HEK293 (cell line): ENCODE measurements around the gene TRPC4.

Experiments
- CTCF ChIA-PET: fragments of 350-600 bp; formaldehyde crosslinking; extraction: SDS; loops from one replicate; lab custom pipeline; 2021; ENCODE audit warnings: antibody characterized with exemption; lab: Yijun Ruan, JAX
- POLR2A ChIA-PET: fragments of 300-600 bp; formaldehyde crosslinking; extraction: SDS; loops from one replicate; lab custom pipeline; 2020; ENCODE audit warnings: antibody characterized with exemption, inconsistent platforms; lab: Yijun Ruan, JAX
- H3K27ac ChIP-seq: fragments of 200-500 bp; sonication (Bioruptor generic); 2 replicates; pipeline ENCODE4 v1.5.1; 2014; ENCODE audit warnings: low read depth, low read length, control low read depth, inconsistent platforms; ENCODE audit errors: extremely low read depth
- H3K36me3 ChIP-seq, 2 experiments: fragments of 200-500 bp in 1 of 2; sonication (Bioruptor generic) in 1 of 2; 1 replicate in 1 of 2; 2 replicates in 1 of 2; pipeline ENCODE4 v1.5.1; 2014 to 2017; ENCODE audit warnings: inconsistent platforms in 2 of 2, low read length in 2 of 2; ENCODE audit not compliant: control insufficient read depth in 2 of 2, insufficient read depth in 1 of 2
- H3K4me1 ChIP-seq: fragments of 200-500 bp; sonication (Bioruptor generic); 2 replicates; pipeline ENCODE4 v1.5.1; 2014; ENCODE audit warnings: mild to moderate bottlenecking, low read length, inconsistent platforms; ENCODE audit not compliant: control insufficient read depth, insufficient read depth
- H3K4me3 ChIP-seq: 2 replicates; pipeline ENCODE4 v1.5.1; 2011; ENCODE audit warnings: low read depth, mild to moderate bottlenecking, control low read depth, low read length, moderate library complexity
- H3K9me3 ChIP-seq: fragments of 200-500 bp; sonication (Bioruptor generic); 2 replicates; pipeline ENCODE4 v1.5.1; 2014; ENCODE audit warnings: low read depth, low read length, inconsistent platforms; ENCODE audit not compliant: control insufficient read depth, insufficient read depth
- HOXC10 ChIP-seq: sonication (generic); formaldehyde crosslinking; IDR thresholded peaks from 2 replicates; pipeline ENCODE4 v1.8.1; 2023; ENCODE audit warnings: mild to moderate bottlenecking, missing genetic modification reagents
- KLF17 ChIP-seq: fragments of 450-650 bp; formaldehyde crosslinking; IDR thresholded peaks from 2 replicates; pipeline ENCODE4 v1.5.1; 2016; ENCODE audit warnings: missing biosample characterization, missing genetic modification characterization
- KLF9 ChIP-seq: fragments of 450-650 bp; formaldehyde crosslinking; IDR thresholded peaks from 2 replicates; pipeline ENCODE4 v1.5.1; 2016; ENCODE audit warnings: missing biosample characterization, missing genetic modification characterization, low read depth
- YY2 ChIP-seq: fragments of 450-650 bp; formaldehyde crosslinking; IDR thresholded peaks from 2 replicates; pipeline ENCODE4 v1.5.1; 2016; ENCODE audit warnings: missing biosample characterization, missing genetic modification characterization
- ZBTB21 ChIP-seq: fragments of 450-650 bp; formaldehyde crosslinking; IDR thresholded peaks from 2 replicates; pipeline ENCODE4 v1.5.1; 2017; ENCODE audit warnings: missing biosample characterization, missing genetic modification characterization
- ZNF157 ChIP-seq: fragments of 450-650 bp; formaldehyde crosslinking; IDR thresholded peaks from 2 replicates; pipeline ENCODE4 v1.5.1; 2016; ENCODE audit warnings: missing biosample characterization, missing genetic modification characterization
- ZNF354C ChIP-seq: fragments of 450-650 bp; formaldehyde crosslinking; IDR thresholded peaks from 2 replicates; pipeline ENCODE4 v1.5.1; 2016; ENCODE audit warnings: missing biosample characterization, missing genetic modification characterization, low read depth, borderline replicate concordance
- ZNF366 ChIP-seq: fragments of 450-650 bp; formaldehyde crosslinking; conservative IDR thresholded peaks from 2 replicates; pipeline ENCODE4 v1.5.1; 2016; ENCODE audit warnings: missing biosample characterization, missing genetic modification characterization
- ZNF391 ChIP-seq: fragments of 450-650 bp; formaldehyde crosslinking; IDR thresholded peaks from 2 replicates; pipeline ENCODE4 v1.5.1; 2016; ENCODE audit warnings: low read depth, missing biosample characterization, missing genetic modification characterization, borderline replicate concordance
- ZNF416 ChIP-seq: fragments of 450-650 bp; formaldehyde crosslinking; IDR thresholded peaks from 2 replicates; pipeline ENCODE4 v1.5.1; 2016; ENCODE audit warnings: missing biosample characterization, missing genetic modification characterization
- ZNF555 ChIP-seq: fragments of 450-650 bp; formaldehyde crosslinking; conservative IDR thresholded peaks from 2 replicates; pipeline ENCODE4 v1.5.1; 2017; ENCODE audit warnings: missing biosample characterization, mild to moderate bottlenecking, missing genetic modification characterization, inconsistent platforms
- ZNF610 ChIP-seq: fragments of 450-650 bp; formaldehyde crosslinking; IDR thresholded peaks from 2 replicates; pipeline ENCODE4 v1.5.1; 2016; ENCODE audit warnings: missing biosample characterization, missing genetic modification characterization, borderline replicate concordance
- ZNF747 ChIP-seq: fragments of 450-650 bp; formaldehyde crosslinking; IDR thresholded peaks from 2 replicates; pipeline ENCODE4 v1.5.1; 2016; ENCODE audit warnings: missing biosample characterization, missing genetic modification characterization
- ZNF785 ChIP-seq: fragments of 450-650 bp; formaldehyde crosslinking; IDR thresholded peaks from 2 replicates; pipeline ENCODE4 v1.5.1; 2016; ENCODE audit warnings: missing biosample characterization, missing genetic modification characterization
- ZNF843 ChIP-seq: fragments of 450-650 bp; formaldehyde crosslinking; IDR thresholded peaks from 2 replicates; pipeline ENCODE4 v1.5.1; 2016; ENCODE audit warnings: missing biosample characterization, missing genetic modification characterization
- ZSCAN4 ChIP-seq: fragments of 450-650 bp; formaldehyde crosslinking; IDR thresholded peaks from 2 replicates; pipeline ENCODE4 v1.5.1; 2017; ENCODE audit warnings: missing biosample characterization, missing genetic modification characterization
- TF ChIP-seq, protein P1 (sequence below): fragments of 450-650 bp; formaldehyde crosslinking; conservative IDR thresholded peaks from 2 replicates; pipeline ENCODE4 v1.5.1; 2016; ENCODE audit warnings: low read depth, missing biosample characterization, missing genetic modification characterization
- TF ChIP-seq, protein P2 (sequence below): fragments of 450-650 bp; formaldehyde crosslinking; IDR thresholded peaks from 2 replicates; pipeline ENCODE4 v1.5.1; 2017; ENCODE audit warnings: missing biosample characterization, missing genetic modification characterization
- TF ChIP-seq, protein P3 (sequence below): fragments of 450-650 bp; formaldehyde crosslinking; IDR thresholded peaks from 2 replicates; pipeline ENCODE4 v1.5.1; 2016; ENCODE audit warnings: missing biosample characterization, missing genetic modification characterization

The TRPC4 gene

DNA sequence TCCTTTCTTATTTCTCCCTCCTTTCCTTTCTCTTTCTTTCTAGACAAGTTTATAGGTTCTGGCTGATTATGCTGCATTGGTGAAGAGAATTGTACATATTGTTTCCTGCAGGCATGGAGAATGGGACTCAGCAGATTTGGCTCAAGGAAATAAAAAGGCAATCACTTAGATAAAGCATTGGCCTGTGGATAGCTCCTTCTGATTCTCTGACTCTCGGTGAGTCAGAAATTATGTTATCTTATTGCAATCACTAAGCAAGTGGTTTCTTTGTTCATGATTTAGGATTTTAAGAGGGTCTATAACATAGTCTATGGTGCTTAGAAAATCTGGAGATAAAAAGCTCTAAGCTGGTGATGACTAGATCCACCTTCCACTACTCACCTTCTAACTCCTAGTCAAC lies 217.0 kb downstream of the TRPC4 start (continued):
- TF ChIP-seq, protein P1, sequence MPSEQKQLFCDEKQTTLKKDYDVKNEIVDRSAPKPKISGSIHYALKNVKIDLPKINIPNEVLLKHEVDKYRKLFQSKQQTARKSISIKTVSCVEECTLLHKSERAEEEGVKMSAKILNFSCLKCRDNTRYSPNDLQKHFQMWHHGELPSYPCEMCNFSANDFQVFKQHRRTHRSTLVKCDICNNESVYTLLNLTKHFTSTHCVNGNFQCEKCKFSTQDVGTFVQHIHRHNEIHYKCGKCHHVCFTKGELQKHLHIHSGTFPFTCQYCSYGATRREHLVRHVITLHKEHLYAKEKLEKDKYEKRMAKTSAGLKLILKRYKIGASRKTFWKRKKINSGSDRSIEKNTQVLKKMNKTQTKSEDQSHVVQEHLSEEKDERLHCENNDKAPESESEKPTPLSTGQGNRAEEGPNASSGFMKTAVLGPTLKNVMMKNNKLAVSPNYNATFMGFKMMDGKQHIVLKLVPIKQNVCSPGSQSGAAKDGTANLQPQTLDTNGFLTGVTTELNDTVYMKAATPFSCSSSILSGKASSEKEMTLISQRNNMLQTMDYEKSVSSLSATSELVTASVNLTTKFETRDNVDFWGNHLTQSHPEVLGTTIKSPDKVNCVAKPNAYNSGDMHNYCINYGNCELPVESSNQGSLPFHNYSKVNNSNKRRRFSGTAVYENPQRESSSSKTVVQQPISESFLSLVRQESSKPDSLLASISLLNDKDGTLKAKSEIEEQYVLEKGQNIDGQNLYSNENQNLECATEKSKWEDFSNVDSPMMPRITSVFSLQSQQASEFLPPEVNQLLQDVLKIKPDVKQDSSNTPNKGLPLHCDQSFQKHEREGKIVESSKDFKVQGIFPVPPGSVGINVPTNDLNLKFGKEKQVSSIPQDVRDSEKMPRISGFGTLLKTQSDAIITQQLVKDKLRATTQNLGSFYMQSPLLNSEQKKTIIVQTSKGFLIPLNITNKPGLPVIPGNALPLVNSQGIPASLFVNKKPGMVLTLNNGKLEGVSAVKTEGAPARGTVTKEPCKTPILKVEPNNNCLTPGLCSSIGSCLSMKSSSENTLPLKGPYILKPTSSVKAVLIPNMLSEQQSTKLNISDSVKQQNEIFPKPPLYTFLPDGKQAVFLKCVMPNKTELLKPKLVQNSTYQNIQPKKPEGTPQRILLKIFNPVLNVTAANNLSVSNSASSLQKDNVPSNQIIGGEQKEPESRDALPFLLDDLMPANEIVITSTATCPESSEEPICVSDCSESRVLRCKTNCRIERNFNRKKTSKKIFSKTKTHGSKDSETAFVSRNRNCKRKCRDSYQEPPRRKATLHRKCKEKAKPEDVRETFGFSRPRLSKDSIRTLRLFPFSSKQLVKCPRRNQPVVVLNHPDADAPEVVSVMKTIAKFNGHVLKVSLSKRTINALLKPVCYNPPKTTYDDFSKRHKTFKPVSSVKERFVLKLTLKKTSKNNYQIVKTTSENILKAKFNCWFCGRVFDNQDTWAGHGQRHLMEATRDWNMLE (tag by site-specific recombination), result no peak

- H3K4me1 ChIP-seq, result no peaks in the 10 kb centered on the region; the same call in 1 of the 2 replicates
- no peak overlapping the region for H3K27ac ChIP-seq
- H3K4me3 ChIP-seq, result no peak overlapping the region
- H3K9me3 ChIP-seq, result no peaks in the 10 kb centered on the region
- CTCF ChIA-PET, result no interaction called here
- TF ChIP-seq ZNF416 (tag by site-specific recombination), result no peak
- TF ChIP-seq ZSCAN4 (tag by site-specific recombination), result no peak
- TF ChIP-seq KLF9 (tag by site-specific recombination), result no peak
- TF ChIP-seq ZNF157, result no peak
- no peak for TF ChIP-seq KLF17 (tag by site-specific recombination)
- no peak for TF ChIP-seq ZNF555
- TF ChIP-seq ZBTB21, result no peak
- no peak for TF ChIP-seq ZNF610 (tag by site-specific recombination)
- no peak for TF ChIP-seq ZNF843 (tag by site-specific recombination)
- TF ChIP-seq YY2 (tag by site-specific recombination), result no peak
- TF ChIP-seq, protein P2, sequence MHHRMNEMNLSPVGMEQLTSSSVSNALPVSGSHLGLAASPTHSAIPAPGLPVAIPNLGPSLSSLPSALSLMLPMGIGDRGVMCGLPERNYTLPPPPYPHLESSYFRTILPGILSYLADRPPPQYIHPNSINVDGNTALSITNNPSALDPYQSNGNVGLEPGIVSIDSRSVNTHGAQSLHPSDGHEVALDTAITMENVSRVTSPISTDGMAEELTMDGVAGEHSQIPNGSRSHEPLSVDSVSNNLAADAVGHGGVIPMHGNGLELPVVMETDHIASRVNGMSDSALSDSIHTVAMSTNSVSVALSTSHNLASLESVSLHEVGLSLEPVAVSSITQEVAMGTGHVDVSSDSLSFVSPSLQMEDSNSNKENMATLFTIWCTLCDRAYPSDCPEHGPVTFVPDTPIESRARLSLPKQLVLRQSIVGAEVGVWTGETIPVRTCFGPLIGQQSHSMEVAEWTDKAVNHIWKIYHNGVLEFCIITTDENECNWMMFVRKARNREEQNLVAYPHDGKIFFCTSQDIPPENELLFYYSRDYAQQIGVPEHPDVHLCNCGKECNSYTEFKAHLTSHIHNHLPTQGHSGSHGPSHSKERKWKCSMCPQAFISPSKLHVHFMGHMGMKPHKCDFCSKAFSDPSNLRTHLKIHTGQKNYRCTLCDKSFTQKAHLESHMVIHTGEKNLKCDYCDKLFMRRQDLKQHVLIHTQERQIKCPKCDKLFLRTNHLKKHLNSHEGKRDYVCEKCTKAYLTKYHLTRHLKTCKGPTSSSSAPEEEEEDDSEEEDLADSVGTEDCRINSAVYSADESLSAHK (tag by site-specific recombination), result no peak
- TF ChIP-seq ZNF747 (tag by site-specific recombination), result no peak
- no peak for TF ChIP-seq ZNF354C (tag by site-specific recombination)
- POLR2A ChIA-PET, result no interaction called here
- no peaks in the 10 kb centered on the region for H3K36me3 ChIP-seq
These were observed 217.7 kb downstream of the TRPC4 start for GRCh38 chr13:37651891-37652290.

GRCh38 chr13:37648609-37649008 lies 221.0 kb downstream of the TRPC4 start:
- no peaks in the 10 kb centered on the region for H3K9me3 ChIP-seq
- ChIA-PET CTCF (interaction anchor here (0.5 to 0.7 kb wide), 3 partner anchors 39 to 399 kb away, joined by 3 to 5 read pairs (median 3); no protein-coding TSS in a partner anchor), POLR2A (no interaction called here)
- no peak overlapping the region for H3K4me3 ChIP-seq
- H3K27ac ChIP-seq, result no peak overlapping the region
- H3K36me3 ChIP-seq, result no peaks in the 10 kb centered on the region
- peaks cover 4% of the 10 kb centered on the region; the same call in 1 of the 2 replicates for H3K4me1 ChIP-seq
- TF ChIP-seq HOXC10 (no peak), ZNF366 (no peak), ZNF785 (no peak), ZNF391 (tag by site-specific recombination) (no peak)
- TF ChIP-seq, protein P3, sequence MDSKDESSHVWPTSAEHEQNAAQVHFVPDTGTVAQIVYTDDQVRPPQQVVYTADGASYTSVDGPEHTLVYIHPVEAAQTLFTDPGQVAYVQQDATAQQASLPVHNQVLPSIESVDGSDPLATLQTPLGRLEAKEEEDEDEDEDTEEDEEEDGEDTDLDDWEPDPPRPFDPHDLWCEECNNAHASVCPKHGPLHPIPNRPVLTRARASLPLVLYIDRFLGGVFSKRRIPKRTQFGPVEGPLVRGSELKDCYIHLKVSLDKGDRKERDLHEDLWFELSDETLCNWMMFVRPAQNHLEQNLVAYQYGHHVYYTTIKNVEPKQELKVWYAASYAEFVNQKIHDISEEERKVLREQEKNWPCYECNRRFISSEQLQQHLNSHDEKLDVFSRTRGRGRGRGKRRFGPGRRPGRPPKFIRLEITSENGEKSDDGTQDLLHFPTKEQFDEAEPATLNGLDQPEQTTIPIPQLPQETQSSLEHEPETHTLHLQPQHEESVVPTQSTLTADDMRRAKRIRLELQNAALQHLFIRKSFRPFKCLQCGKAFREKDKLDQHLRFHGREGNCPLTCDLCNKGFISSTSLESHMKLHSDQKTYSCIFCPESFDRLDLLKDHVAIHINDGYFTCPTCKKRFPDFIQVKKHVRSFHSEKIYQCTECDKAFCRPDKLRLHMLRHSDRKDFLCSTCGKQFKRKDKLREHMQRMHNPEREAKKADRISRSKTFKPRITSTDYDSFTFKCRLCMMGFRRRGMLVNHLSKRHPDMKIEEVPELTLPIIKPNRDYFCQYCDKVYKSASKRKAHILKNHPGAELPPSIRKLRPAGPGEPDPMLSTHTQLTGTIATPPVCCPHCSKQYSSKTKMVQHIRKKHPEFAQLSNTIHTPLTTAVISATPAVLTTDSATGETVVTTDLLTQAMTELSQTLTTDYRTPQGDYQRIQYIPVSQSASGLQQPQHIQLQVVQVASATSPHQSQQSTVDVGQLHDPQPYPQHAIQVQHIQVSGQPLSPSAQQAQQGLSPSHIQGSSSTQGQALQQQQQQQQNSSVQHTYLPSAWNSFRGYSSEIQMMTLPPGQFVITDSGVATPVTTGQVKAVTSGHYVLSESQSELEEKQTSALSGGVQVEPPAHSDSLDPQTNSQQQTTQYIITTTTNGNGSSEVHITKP (tag by site-specific recombination), result no peak
